Adrenal gland (tissue), 5 donors: Measurements from ENCODE around the gene PCDHGA11.

Experiments used
- CTCF ChIP-seq, 6 experiments: fragments of 450-650 bp in 4 of 6; fragments of 200-600 bp in 2 of 6; sonication (generic) in 1 of 6; IDR thresholded peaks; 1 replicate in 5 of 6; 2 replicates in 1 of 6; pipeline versions ENCODE4 v1.5.1 to v1.8.0; 2016 to 2021; ENCODE audit warnings: antibody characterized with exemption in 6 of 6, mild to moderate bottlenecking in 2 of 6, moderate library complexity in 1 of 6
- POLR2A ChIP-seq, 2 donors: fragments of 450-650 bp; IDR thresholded peaks; one replicate each; pipeline ENCODE4 v1.6.1; 2017; ENCODE audit warnings: antibody characterized with exemption in 2 of 2, mild to moderate bottlenecking in 2 of 2, moderate library complexity in 1 of 2
- donor health status: DM: no; HTN: no; CAD: no.

GRCh38 chr5:141388661-141389060 lies 32.2 kb upstream of the PCDHGA11 start:
- TF ChIP-seq CTCF (IDR thresholded peaks at IDR 0.05) (no peak), POLR2A (IDR thresholded peaks at IDR 0.05) (no peak)
